ENCODE results near the gene TOR1B.

DNA sequence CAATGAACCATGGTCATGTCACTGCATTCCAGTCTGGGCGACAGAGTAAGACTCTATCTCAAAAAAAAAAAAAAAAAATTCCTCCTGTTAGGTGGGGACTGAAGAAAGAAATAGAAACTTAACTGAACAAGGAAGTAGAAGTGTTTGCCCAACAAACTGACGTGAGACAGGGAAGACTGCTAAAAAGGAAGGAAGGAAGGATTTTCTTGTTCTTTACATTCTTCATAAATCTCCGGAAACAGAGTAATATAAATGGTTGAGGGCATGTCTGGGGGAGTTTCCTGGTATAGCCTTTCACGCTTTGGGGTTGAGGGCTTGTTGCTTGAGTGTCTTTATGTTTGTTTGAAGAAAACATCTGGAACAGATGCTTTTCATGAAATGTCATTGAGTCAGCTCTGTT lies 3.1 kb downstream of the TOR1B start:
- no peak for TF ChIP-seq POLR2A (IDR thresholded peaks at IDR 0.05)
- TF ChIP-seq, protein P1, sequence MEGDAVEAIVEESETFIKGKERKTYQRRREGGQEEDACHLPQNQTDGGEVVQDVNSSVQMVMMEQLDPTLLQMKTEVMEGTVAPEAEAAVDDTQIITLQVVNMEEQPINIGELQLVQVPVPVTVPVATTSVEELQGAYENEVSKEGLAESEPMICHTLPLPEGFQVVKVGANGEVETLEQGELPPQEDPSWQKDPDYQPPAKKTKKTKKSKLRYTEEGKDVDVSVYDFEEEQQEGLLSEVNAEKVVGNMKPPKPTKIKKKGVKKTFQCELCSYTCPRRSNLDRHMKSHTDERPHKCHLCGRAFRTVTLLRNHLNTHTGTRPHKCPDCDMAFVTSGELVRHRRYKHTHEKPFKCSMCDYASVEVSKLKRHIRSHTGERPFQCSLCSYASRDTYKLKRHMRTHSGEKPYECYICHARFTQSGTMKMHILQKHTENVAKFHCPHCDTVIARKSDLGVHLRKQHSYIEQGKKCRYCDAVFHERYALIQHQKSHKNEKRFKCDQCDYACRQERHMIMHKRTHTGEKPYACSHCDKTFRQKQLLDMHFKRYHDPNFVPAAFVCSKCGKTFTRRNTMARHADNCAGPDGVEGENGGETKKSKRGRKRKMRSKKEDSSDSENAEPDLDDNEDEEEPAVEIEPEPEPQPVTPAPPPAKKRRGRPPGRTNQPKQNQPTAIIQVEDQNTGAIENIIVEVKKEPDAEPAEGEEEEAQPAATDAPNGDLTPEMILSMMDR (IDR thresholded peaks at IDR 0.05), result no peak

Data from esophagus squamous epithelium (tissue), 4 donors.